GM15510 (cell line): ENCODE results near the gene DNAJC4.

Experiments
- POLR2A ChIP-seq: IDR thresholded peaks from 3 replicates; pipeline ENCODE4 v1.6.1; 2011; ENCODE audit warnings: borderline replicate concordance; ENCODE audit not compliant: insufficient read length; ENCODE audit errors: extremely low read depth

The DNAJC4 gene

GRCh38 chr11:64204080-64204440 lies 26.3 kb upstream of the DNAJC4 start:
- no peak for TF ChIP-seq POLR2A

DNA sequence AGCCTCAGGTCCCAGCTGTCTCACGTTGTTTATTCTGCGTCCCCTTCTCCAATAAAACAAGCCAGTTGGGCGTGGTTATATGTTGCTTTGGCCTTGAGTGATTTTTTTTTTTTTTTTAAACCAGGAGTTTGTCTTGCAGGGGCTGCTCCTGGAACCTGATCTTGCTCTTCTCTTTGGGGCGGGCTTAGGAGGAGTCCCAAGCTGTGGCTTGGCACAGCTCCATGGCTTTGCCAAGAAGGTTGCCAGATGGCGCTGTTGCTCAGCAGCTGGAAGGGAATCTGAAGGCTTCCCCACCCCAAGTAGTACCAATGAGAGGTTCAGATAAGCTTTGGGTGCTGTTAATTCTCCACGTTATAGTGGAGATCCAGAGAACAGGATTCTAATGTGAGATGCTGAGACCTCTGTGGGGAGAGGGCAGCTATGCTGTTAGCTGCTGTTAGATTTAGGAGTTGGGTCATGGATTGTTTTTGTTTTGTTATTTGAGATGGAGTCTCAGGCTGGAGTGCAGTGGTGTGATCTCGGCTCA lies 25.8 kb upstream of the DNAJC4 start:
- TF ChIP-seq POLR2A = no peak

DNA sequence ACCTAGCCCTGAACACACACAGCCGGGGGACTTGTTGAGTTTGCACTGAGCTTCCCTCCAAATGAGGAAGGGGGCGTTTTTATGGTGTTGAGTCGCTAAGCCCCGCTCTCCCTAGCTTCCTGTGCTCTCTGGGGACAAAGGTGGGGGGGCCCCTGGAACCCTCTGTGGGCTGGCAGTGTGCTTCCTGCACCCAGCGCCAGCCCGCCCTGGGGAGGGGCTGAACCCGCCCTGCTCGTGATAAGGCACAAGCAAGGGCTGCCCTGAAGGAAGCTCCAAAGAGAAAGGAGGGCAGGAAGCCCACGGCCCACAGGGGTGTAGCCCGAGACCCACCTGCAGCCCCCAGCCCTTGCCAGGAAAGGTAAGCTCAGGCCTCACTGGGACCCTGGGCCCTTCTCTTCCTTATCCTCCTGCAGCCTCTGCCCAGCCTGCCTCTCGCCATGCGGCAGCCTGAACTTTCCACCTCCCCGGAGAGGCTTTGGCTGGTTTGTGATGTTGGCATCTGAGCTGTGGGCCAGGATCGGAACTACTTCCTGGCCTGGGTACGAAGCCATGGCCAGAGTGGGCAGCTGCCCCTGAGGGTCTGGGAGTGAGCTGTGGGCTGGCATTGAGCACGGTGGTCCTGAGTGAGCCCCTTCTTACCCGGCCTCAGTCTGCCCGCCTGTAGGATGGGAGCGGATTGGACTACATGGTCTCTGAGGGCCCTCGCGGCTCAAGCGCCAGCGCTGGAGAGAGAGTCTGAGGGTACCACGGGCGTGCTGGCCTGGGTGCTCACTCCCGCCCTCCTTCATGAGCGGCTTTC lies 23.7 kb upstream of the DNAJC4 start, which contains the start of gene FERMT3:
TSS of gene FERMT3 (plus strand) at position 265 of the 799 bp plus-strand sequence. CDS start 644 bp downstream, outside the sequence.
- TF ChIP-seq POLR2A = peak; percentile 68

DNA sequence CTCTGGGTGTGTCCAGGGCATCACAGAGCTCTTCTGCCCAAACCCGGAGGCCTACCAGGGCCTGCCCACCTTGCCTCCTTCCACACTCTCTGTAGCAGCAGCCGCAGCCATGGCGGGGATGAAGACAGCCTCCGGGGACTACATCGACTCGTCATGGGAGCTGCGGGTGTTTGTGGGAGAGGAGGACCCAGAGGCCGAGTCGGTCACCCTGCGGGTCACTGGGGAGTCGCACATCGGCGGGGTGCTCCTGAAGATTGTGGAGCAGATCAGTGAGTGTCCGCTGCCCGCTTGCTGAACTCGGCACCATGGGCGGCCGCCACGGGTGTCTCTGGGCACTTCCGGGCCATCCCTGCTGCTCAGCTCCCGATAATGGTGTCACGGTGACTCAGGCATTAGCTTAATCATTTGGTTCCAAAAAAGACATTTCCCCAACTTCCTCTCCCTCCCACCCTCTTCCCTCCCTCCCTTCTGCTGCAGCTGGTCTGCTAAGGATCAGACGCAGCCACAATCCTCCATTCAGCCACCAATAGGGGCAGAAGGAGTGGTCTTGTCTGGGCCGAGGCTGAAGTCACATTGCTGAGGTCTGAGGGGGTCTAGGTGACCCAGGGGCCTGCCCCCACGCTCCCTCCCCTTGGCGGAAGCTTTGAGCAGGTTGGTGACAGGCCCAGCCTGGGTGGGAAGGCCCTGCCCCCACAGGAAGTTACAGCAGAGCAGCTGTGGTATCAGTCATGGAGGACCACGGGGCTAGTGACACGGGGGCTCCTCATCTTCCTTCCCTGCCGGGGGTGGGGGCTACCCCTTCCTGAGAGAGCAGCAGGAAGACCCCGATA lies 22.9 kb upstream of the DNAJC4 start:
- TF ChIP-seq POLR2A = peak; percentile 54

DNA sequence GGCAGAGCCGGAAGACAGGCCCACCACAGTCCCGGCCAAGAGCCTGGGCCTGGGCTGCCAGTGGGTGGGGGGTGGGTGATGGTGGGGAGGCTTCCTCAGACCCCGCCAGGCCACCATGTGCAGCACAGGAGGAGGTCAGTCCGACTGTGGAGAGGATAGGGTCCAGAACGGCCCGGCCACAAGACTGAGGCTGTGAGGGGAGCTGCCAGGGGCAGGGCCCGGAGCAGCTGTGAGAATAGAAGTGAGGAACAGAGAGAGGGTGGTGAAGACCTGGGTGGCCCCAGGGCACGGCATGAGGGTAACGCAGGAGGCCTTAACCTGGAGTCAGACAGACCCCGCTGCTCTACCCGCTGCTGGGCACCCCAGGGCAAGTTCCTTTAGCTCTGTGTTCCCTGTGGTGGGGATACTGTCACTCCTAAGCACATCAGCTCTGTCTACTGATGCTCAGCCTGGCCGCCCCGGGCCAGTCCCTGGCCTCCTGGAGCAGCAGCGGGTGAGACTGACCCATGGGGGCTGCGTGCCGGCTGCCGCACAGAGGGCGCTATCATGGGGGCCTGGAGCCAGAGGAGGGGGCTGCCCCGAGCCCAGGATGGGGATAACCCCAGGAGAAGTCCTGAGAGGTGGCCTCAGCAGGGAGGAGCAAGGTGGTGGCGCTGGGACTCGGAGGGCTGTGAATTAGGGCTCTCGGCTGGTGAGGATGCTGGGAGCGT lies 22.1 kb upstream of the DNAJC4 start:
- no peak for TF ChIP-seq POLR2A

DNA sequence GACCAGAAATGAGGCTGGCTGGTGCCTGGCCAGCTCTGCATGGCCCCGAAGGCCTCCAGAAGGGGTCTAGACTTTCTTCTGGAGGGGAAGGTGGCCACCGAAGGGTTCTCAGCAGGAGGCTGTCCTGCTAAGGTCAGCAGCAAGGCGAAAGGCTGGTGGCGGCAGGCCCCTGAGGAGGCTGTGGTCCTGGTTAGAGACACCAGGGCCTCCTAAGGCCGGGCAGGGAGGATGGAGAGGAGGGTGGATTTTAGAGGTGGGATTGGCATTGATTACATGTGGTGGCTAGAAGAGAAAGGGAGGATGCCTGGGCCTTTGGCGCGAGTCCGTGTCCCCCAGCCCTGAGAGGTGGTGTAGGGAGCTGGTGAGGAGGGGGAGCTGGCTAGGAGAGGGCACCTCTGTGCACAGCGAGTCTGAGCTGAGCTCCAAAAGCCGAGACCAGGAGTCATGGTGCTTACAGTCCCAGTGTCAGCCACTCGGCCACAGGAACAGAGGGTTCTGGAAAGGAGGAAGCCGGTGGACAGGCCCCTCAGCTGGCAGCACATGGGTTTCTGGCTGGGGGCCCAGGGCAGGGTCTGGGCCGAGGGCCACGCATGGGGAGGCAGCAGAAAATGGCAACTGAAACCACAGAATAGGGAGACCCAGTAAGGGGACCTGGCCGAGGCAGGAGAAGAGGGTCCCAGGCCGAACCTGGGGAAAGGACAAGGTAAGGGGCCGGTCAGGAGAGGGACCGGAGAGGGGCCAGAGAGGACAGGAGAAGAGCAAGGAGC lies 21.4 kb upstream of the DNAJC4 start:
- TF ChIP-seq POLR2A = no peak

GRCh38 chr11:64209563-64209843 lies 20.8 kb upstream of the DNAJC4 start:
- TF ChIP-seq POLR2A = no peak

- no peak for TF ChIP-seq POLR2A
Observed at GRCh38 chr11:64210301-64211020, 19.9 kb upstream of the DNAJC4 start.

- no peak for TF ChIP-seq POLR2A
Observed at GRCh38 chr11:64211181-64211872, 19.0 kb upstream of the DNAJC4 start.

GRCh38 chr11:64216879-64217278 lies 13.5 kb upstream of the DNAJC4 start:
- TF ChIP-seq POLR2A = no peak

DNA sequence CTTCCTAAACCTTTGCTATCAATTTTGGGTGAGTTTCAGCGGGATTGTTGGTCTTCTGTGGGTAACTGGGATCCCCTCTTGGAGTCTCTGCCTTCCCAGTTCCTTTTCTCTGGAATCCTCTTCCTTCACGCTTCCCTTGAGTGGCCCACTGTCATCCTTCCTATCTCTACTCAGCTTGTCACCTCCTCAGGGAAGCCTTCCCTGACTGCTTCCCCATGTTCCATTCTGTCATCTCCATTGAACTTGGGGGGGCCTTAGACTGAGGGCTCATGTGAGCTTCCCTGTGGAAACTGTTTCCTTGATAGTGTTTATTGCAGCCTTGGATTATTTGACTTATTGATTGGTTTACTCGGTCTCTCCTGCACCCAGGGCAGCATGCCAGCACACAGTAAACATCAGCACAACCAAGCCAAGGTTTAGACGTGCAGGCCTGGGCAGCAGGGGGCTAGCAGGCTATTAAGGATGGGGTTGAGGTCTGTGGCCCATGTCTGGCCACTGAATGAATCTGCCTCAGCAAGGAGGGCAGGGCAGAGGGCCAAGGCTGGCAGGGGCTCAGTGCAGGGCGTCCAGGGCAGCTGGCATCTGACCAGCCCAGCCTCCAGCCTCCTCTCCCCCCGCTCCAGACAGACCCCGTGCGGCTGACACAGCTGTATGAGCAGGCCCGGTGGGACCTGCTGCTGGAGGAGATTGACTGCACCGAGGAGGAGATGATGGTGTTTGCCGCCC lies 11.6 kb upstream of the DNAJC4 start:
- TF ChIP-seq POLR2A = no peak

DNA sequence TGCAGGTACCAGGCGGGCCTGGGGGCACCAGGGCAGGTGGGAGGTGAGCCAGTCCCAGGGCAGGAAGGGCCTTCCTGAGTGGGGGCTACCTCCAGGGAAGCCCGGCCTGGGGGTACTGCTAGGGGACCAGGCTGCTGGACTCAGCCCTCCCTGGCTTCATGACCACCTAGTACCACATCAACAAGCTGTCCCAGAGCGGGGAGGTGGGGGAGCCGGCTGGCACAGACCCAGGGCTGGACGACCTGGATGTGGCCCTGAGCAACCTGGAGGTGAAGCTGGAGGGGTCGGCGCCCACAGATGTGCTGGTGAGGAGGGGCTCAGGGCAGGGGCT lies 11.0 kb upstream of the DNAJC4 start:
- TF ChIP-seq POLR2A = no peak

DNA sequence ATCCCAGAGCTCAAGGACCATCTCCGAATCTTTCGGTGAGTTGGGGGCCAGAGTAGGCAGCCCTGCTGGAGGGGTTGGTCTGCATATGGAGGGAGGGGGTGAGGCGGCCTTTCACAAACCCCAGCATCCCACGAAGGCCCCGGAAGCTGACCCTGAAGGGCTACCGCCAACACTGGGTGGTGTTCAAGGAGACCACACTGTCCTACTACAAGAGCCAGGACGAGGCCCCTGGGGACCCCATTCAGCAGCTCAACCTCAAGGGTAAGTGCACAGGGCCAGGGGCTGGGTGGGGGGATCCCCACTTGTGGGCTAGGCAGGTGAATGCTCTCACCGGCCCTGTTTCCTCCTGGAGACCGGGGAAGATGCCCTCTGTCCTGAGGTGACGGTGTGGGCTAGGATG lies 10.6 kb upstream of the DNAJC4 start:
- no peak for TF ChIP-seq POLR2A
